ENCODE measurements around the gene SLC5A2. TPM values are rescaled to one million over a fixed set of nuclear protein-coding genes. Genes with fewer than 3 reads are reported as not detected.
A peak's percentile ranks its signal among the peaks of the same experiment; 100 is the strongest.
"Not testable (repeated sequence)": the region's sequence is repeated elsewhere in the genome, so short reads cannot be mapped to it uniquely, and the experiment has no call there.

The SLC5A2 gene
- total RNA-seq, 1 donor from 2014 or later, result not detected

- H3K4me1 ChIP-seq (ENCODE audit: control insufficient read depth in 3 of 3, insufficient read depth in 3 of 3, low read length in 3 of 3), result no peaks in the 10 kb centered on the region
- H3K9ac ChIP-seq (ENCODE audit: low read depth in 1 of 3, low read length in 3 of 3), result no peak overlapping the region
- peaks cover 0 to 4% (median 3%) of the 10 kb centered on the region in 3 donors for H3K27me3 ChIP-seq (ENCODE audit: control insufficient read depth in 3 of 3, insufficient read depth in 3 of 3, low read length in 3 of 3)
- no peak overlapping the region for H3K4me3 ChIP-seq (ENCODE audit: low read length in 3 of 3)
- H3K36me3 ChIP-seq (ENCODE audit: control insufficient read depth in 3 of 3, insufficient read depth in 3 of 3, low read length in 3 of 3), result no peaks in the 10 kb centered on the region
- no peaks in the 10 kb centered on the region for H3K9me3 ChIP-seq (ENCODE audit: control insufficient read depth in 3 of 3, low read length in 3 of 3)
- no peak overlapping the region for H3K27ac ChIP-seq (ENCODE audit: low read depth, low read length)
Measured at GRCh38 chr16:31522071-31522470, 39.1 kb downstream of the SLC5A2 start.

DNA sequence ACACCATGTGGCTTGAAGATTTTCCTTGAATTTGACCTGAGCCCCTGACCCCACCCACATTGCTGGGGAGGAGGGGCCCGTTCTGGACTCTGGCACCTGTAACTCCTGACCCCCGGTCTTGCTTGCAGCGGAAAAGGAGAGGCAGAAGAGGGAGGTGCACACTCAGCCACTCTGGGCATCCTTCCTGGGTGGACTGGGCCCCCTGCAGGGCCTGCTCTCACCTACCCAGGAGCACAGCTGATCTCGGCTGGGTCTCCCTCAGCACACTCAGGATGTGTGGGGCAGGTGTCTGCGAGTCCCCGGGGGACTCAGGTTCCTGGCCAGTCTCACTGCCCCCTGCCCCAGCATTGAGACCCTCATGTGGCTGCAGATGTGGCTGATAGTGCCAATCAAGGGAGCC is 40.8 kb downstream of the SLC5A2 start:
- peaks cover 14 to 18% (median 16%) of the 10 kb centered on the region in 3 donors for H3K27me3 ChIP-seq (ENCODE audit: control insufficient read depth in 3 of 3, insufficient read depth in 3 of 3, low read length in 3 of 3)
- not testable (repeated sequence) for H3K9ac ChIP-seq (ENCODE audit: low read depth in 1 of 3, low read length in 3 of 3); H3K9me3 ChIP-seq (ENCODE audit: control insufficient read depth in 3 of 3, low read length in 3 of 3); H3K4me1 ChIP-seq (ENCODE audit: control insufficient read depth in 3 of 3, insufficient read depth in 3 of 3, low read length in 3 of 3); H3K27ac ChIP-seq (ENCODE audit: low read depth, low read length); H3K4me3 ChIP-seq (ENCODE audit: low read length in 3 of 3); H3K36me3 ChIP-seq (ENCODE audit: control insufficient read depth in 3 of 3, insufficient read depth in 3 of 3, low read length in 3 of 3)

- Histone ChIP-seq H3K27ac (ENCODE audit: low read depth, low read length) (no peak overlapping the region), H3K4me1 (ENCODE audit: control insufficient read depth in 3 of 3, insufficient read depth in 3 of 3, low read length in 3 of 3) (peaks cover 0 to 14% (median 9%) of the 10 kb centered on the region in 3 donors), H3K36me3 (ENCODE audit: control insufficient read depth in 3 of 3, insufficient read depth in 3 of 3, low read length in 3 of 3) (no peaks in the 10 kb centered on the region), H3K9me3 (ENCODE audit: control insufficient read depth in 3 of 3, low read length in 3 of 3) (no peaks in the 10 kb centered on the region), H3K4me3 (ENCODE audit: low read length in 3 of 3) (no peak overlapping the region), H3K27me3 (ENCODE audit: control insufficient read depth in 3 of 3, insufficient read depth in 3 of 3, low read length in 3 of 3) (peaks cover 24 to 28% (median 25%) of the 10 kb centered on the region in 3 donors), H3K9ac (ENCODE audit: low read depth in 1 of 3, low read length in 3 of 3) (no peak overlapping the region)
Measured at GRCh38 chr16:31525113-31525512, 42.2 kb downstream of the SLC5A2 start.

DNA sequence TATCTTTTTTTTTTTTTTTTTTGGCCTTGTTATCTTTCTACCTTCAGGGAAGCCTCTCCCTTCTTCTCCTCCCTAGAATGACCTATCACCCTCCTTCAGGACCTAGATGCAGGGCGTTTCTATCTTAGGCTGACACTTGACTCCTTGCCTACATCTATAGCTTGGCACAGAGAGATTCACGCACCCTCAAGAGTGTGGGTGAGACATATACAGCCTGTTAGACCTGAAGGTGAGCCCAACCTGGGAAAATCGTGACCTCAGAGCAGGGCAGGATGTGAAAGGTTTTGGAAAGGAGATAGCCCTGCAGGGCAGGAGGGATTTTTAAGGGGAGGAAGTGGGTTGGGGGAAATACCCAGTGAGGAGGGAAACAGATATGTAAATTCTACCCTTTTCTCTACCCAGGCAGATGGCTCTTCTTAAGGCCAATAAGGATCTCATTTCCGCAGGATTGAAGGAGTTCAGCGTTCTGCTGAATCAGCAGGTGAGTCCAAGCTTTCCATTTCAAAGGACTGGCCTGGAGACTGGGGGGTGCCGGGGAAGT is 44.9 kb downstream of the SLC5A2 start, which contains the start of gene AHSP:
Gene AHSP, plus strand, starts transcription at position 167 of the 541 bp plus-strand sequence. Its CDS starts 240 bp downstream, at position 407.
- peak within 1 kb of the TSS in 2 of 3 donors; percentile 17 to 26 for H3K4me3 ChIP-seq (ENCODE audit: low read length in 3 of 3)
- H3K27ac ChIP-seq (ENCODE audit: low read depth, low read length), result no peak within 1 kb of the TSS
- peaks cover 0 to 14% (median 9%) of the 10 kb centered on the region in 3 donors for H3K4me1 ChIP-seq (ENCODE audit: control insufficient read depth in 3 of 3, insufficient read depth in 3 of 3, low read length in 3 of 3)
- H3K36me3 ChIP-seq (ENCODE audit: control insufficient read depth in 3 of 3, insufficient read depth in 3 of 3, low read length in 3 of 3), result no peaks in the 10 kb centered on the region
- H3K27me3 ChIP-seq (ENCODE audit: control insufficient read depth in 3 of 3, insufficient read depth in 3 of 3, low read length in 3 of 3), result peaks cover 30 to 45% (median 42%) of the 10 kb centered on the region in 3 donors
- no peak within 1 kb of the TSS for H3K9ac ChIP-seq (ENCODE audit: low read depth in 1 of 3, low read length in 3 of 3)
- H3K9me3 ChIP-seq (ENCODE audit: control insufficient read depth in 3 of 3, low read length in 3 of 3), result no peaks in the 10 kb centered on the region

GRCh38 chr16:31528523-31529107 is 45.7 kb downstream of the SLC5A2 start:
- H3K4me3 ChIP-seq (ENCODE audit: low read length in 3 of 3), result peak overlapping the region in 2 of 3 donors; percentile 17 to 26
- peaks cover 30 to 47% (median 45%) of the 10 kb centered on the region in 3 donors for H3K27me3 ChIP-seq (ENCODE audit: control insufficient read depth in 3 of 3, insufficient read depth in 3 of 3, low read length in 3 of 3)
- no peak overlapping the region for H3K27ac ChIP-seq (ENCODE audit: low read depth, low read length)

DNA sequence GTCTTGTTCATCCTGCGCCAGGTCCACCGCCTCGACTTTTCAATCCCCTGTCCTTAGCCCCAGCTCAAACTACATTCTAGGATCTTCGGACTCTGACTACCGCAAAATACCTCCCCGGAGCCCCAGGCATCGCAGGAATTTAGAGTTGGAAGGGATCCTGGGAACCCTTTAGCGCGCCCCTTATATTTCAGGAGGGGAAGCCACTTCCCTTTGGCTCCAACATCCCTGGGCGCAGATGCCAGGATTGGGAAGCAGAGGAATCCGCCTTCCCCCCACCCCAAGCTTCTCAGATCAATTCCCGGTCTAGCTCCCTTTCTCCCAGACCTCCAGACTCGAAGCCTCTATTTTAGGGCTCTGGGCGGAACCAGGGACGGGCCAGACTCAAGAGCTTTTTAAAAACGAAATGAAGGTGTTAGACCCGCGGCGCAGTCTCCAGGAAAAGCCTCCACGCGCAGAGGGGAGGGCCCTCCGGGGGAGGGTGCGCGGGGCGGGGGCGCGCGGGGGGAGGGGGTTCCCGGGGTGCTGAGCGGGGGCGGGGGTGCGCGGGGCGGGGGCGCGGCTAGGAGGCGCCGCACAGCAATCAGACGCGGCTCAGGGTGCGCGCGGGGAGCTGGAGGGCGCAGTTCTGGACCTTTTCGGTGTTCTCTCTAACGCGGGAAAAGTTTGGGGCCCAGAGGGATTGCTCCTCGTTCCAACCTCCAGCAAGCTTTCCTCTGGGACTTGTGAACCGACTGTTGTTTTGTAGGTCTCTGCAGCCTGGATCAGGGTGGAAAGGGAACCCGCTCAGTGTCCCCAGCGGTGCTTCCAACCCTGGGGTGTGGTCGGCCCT is 46.4 kb downstream of the SLC5A2 start:
- Histone ChIP-seq H3K4me1 (ENCODE audit: control insufficient read depth in 3 of 3, insufficient read depth in 3 of 3, low read length in 3 of 3) (peaks cover 0 to 14% (median 9%) of the 10 kb centered on the region in 3 donors), H3K36me3 (ENCODE audit: control insufficient read depth in 3 of 3, insufficient read depth in 3 of 3, low read length in 3 of 3) (no peaks in the 10 kb centered on the region), H3K9me3 (ENCODE audit: control insufficient read depth in 3 of 3, low read length in 3 of 3) (no peaks in the 10 kb centered on the region), H3K4me3 (ENCODE audit: low read length in 3 of 3) (peak overlapping the region in 2 of 3 donors; percentile 45 to 51), H3K27me3 (ENCODE audit: control insufficient read depth in 3 of 3, insufficient read depth in 3 of 3, low read length in 3 of 3) (peaks cover 28 to 47% (median 45%) of the 10 kb centered on the region in 3 donors), H3K27ac (ENCODE audit: low read depth, low read length) (no peak overlapping the region), H3K9ac (ENCODE audit: low read depth in 1 of 3, low read length in 3 of 3) (peak overlapping the region in 2 of 3 donors; percentile 30 to 54)

More at GRCh38 chr16:31528523-31529107, 45.7 kb downstream of the SLC5A2 start:
- Histone ChIP-seq H3K9me3 (ENCODE audit: control insufficient read depth in 3 of 3, low read length in 3 of 3) (no peaks in the 10 kb centered on the region), H3K9ac (ENCODE audit: low read depth in 1 of 3, low read length in 3 of 3) (no peak overlapping the region), H3K4me1 (ENCODE audit: control insufficient read depth in 3 of 3, insufficient read depth in 3 of 3, low read length in 3 of 3) (peaks cover 0 to 14% (median 9%) of the 10 kb centered on the region in 3 donors), H3K36me3 (ENCODE audit: control insufficient read depth in 3 of 3, insufficient read depth in 3 of 3, low read length in 3 of 3) (no peaks in the 10 kb centered on the region)

GRCh38 chr16:31529937-31530312 is 47.0 kb downstream of the SLC5A2 start:
- H3K4me3 ChIP-seq (ENCODE audit: low read length in 3 of 3), result peak overlapping the region in 2 of 3 donors; percentile 41 to 51
- H3K9ac ChIP-seq (ENCODE audit: low read depth in 1 of 3, low read length in 3 of 3), result peak overlapping the region in 1 of 3 donors; percentile 54
- H3K4me1 ChIP-seq (ENCODE audit: control insufficient read depth in 3 of 3, insufficient read depth in 3 of 3, low read length in 3 of 3), result peaks cover 0 to 14% (median 9%) of the 10 kb centered on the region in 3 donors
- peaks cover 27 to 47% (median 43%) of the 10 kb centered on the region in 3 donors for H3K27me3 ChIP-seq (ENCODE audit: control insufficient read depth in 3 of 3, insufficient read depth in 3 of 3, low read length in 3 of 3)
- H3K36me3 ChIP-seq (ENCODE audit: control insufficient read depth in 3 of 3, insufficient read depth in 3 of 3, low read length in 3 of 3), result no peaks in the 10 kb centered on the region
- H3K9me3 ChIP-seq (ENCODE audit: control insufficient read depth in 3 of 3, low read length in 3 of 3), result no peaks in the 10 kb centered on the region
- no peak overlapping the region for H3K27ac ChIP-seq (ENCODE audit: low read depth, low read length)

- Histone ChIP-seq H3K9me3 (ENCODE audit: control insufficient read depth in 3 of 3, low read length in 3 of 3) (no peaks in the 10 kb centered on the region), H3K36me3 (ENCODE audit: control insufficient read depth in 3 of 3, insufficient read depth in 3 of 3, low read length in 3 of 3) (no peaks in the 10 kb centered on the region), H3K27ac (ENCODE audit: low read depth, low read length) (no peak overlapping the region), H3K4me3 (ENCODE audit: low read length in 3 of 3) (no peak overlapping the region), H3K27me3 (ENCODE audit: control insufficient read depth in 3 of 3, insufficient read depth in 3 of 3, low read length in 3 of 3) (peaks cover 27 to 47% (median 43%) of the 10 kb centered on the region in 3 donors), H3K4me1 (ENCODE audit: control insufficient read depth in 3 of 3, insufficient read depth in 3 of 3, low read length in 3 of 3) (peaks cover 0 to 14% (median 9%) of the 10 kb centered on the region in 3 donors), H3K9ac (ENCODE audit: low read depth in 1 of 3, low read length in 3 of 3) (no peak overlapping the region)
Measured at GRCh38 chr16:31530405-31530804, 47.5 kb downstream of the SLC5A2 start.

GRCh38 chr16:31531096-31531495 is 48.2 kb downstream of the SLC5A2 start:
- Histone ChIP-seq H3K9ac (ENCODE audit: low read depth in 1 of 3, low read length in 3 of 3) (no peak overlapping the region), H3K4me3 (ENCODE audit: low read length in 3 of 3) (no peak overlapping the region), H3K27ac (ENCODE audit: low read depth, low read length) (no peak overlapping the region), H3K36me3 (ENCODE audit: control insufficient read depth in 3 of 3, insufficient read depth in 3 of 3, low read length in 3 of 3) (no peaks in the 10 kb centered on the region), H3K4me1 (ENCODE audit: control insufficient read depth in 3 of 3, insufficient read depth in 3 of 3, low read length in 3 of 3) (peaks cover 0 to 14% (median 9%) of the 10 kb centered on the region in 3 donors), H3K27me3 (ENCODE audit: control insufficient read depth in 3 of 3, insufficient read depth in 3 of 3, low read length in 3 of 3) (peaks cover 27 to 54% (median 43%) of the 10 kb centered on the region in 3 donors), H3K9me3 (ENCODE audit: control insufficient read depth in 3 of 3, low read length in 3 of 3) (no peaks in the 10 kb centered on the region)

Measured in skeletal muscle tissue (tissue), 4 donors.